ENCODE data around the gene ZNF592. TPM values are rescaled to one million over a fixed set of nuclear protein-coding genes. Genes with fewer than 3 reads are reported as not detected.
A peak's percentile ranks its signal among the peaks of the same experiment; 100 is the strongest.

ZNF592 gene
- total and polyA plus RNA-seq, 2 of the 13 experiments (the other 11 are each of a cell fraction or from before 2014, with no cell fraction given) = 8.2 to 9.8 TPM

GRCh38 chr15:84747416-84748273, 747 bp upstream of the ZNF592 start (continued):
- TF ChIP-seq GTF3A (CRISPR knock-in tag; conservative IDR thresholded peaks at IDR 0.05) (no peak), ZNF75D (CRISPR knock-in tag; IDR thresholded peaks at IDR 0.05; ENCODE audit: borderline replicate concordance) (no peak), PHF5A (CRISPR knock-in tag; IDR thresholded peaks at IDR 0.05; ENCODE audit: low read depth, unreplicated experiment) (no peak), ZSCAN25 (CRISPR knock-in tag; IDR thresholded peaks at IDR 0.05) (no peak), ZNF883 (CRISPR knock-in tag; IDR thresholded peaks at IDR 0.05; ENCODE audit: not compliant biosample characterization) (peak; percentile 60), ATF6 (CRISPR knock-in tag; conservative IDR thresholded peaks at IDR 0.05) (no peak), MTERF4 (CRISPR knock-in tag; IDR thresholded peaks at IDR 0.05) (no peak), TEAD3 (CRISPR knock-in tag; optimal IDR thresholded peaks at IDR 0.05; ENCODE audit: borderline replicate concordance) (peak; percentile 24), KIAA2018 (CRISPR knock-in tag; IDR thresholded peaks at IDR 0.05; ENCODE audit: borderline replicate concordance) (0 out of 2 replicates have a peak, but pooled peaks have one; percentile 44), ZNF563 (CRISPR knock-in tag; IDR thresholded peaks at IDR 0.05) (no peak), MTA3 (CRISPR knock-in tag; IDR thresholded peaks at IDR 0.05) (no peak), HINFP (CRISPR knock-in tag; IDR thresholded peaks at IDR 0.05; ENCODE audit: low read depth) (0 out of 2 replicates have a peak, but pooled peaks have one; percentile 38), ZNF800 (CRISPR knock-in tag; IDR thresholded peaks at IDR 0.05) (no peak)
